Lower lobe of right lung (tissue), 2 donors: ENCODE results near the gene SEMA3E. TPM values are rescaled to one million over a fixed set of nuclear protein-coding genes. Genes with fewer than 3 reads are reported as not detected.

Experiments used
- ATAC-seq, 2 donors: fragments of 200-7000 bp; cut with Tn5 transposase; one replicate each; pipeline ENCODE4 v1.9.1; 2020 to 2022; ENCODE audit warnings: mild to moderate bottlenecking in 2 of 2, moderate library complexity in 2 of 2
- DNase-seq: peaks from one replicate; pipeline ENCODE4 v3.0.0-alpha.2; 2020
- H3K27ac ChIP-seq: fragments of 200-600 bp; one replicate; pipeline ENCODE4 v1.8.0; 2022
- H3K27me3 ChIP-seq: fragments of 200-600 bp; one replicate; pipeline ENCODE4 v1.8.0; 2022; ENCODE audit warnings: low read depth
- H3K36me3 ChIP-seq: fragments of 200-600 bp; one replicate; pipeline ENCODE4 v1.8.0; 2022; ENCODE audit warnings: mild to moderate bottlenecking
- H3K4me1 ChIP-seq: fragments of 200-600 bp; one replicate; pipeline ENCODE4 v1.8.0; 2022
- H3K4me3 ChIP-seq: fragments of 200-600 bp; one replicate; pipeline ENCODE4 v1.8.0; 2022; ENCODE audit warnings: mild to moderate bottlenecking
- H3K9me3 ChIP-seq: fragments of 200-600 bp; one replicate; pipeline ENCODE4 v1.8.0; 2022
- CTCF ChIP-seq: fragments of 200-600 bp; IDR thresholded peaks from one replicate; pipeline ENCODE4 v1.8.0; 2022; ENCODE audit warnings: antibody characterized with exemption, mild to moderate bottlenecking
- intact Hi-C: fragments of 100-400 bp; cut with DNase I; formaldehyde crosslinking; loops from one replicate; pipeline ENCODE4 v1.11.0; 2022
- total RNA-seq: library from RNA; stranded (reverse); fragmentation: NEBNext Ultra II Directional; extraction: Animal tissue kit (Norgen Biotek cat#: 25700); gene quantifications from one replicate; pipeline ENCODE4 v1.2.1, GENCODE V29; 2021
- donor health status: DM: no; HTN: yes; CAD: no; lungs with severe emphysema.

The SEMA3E gene
- total RNA-seq, 1 donor from 2014 or later: 8.8 TPM

DNA sequence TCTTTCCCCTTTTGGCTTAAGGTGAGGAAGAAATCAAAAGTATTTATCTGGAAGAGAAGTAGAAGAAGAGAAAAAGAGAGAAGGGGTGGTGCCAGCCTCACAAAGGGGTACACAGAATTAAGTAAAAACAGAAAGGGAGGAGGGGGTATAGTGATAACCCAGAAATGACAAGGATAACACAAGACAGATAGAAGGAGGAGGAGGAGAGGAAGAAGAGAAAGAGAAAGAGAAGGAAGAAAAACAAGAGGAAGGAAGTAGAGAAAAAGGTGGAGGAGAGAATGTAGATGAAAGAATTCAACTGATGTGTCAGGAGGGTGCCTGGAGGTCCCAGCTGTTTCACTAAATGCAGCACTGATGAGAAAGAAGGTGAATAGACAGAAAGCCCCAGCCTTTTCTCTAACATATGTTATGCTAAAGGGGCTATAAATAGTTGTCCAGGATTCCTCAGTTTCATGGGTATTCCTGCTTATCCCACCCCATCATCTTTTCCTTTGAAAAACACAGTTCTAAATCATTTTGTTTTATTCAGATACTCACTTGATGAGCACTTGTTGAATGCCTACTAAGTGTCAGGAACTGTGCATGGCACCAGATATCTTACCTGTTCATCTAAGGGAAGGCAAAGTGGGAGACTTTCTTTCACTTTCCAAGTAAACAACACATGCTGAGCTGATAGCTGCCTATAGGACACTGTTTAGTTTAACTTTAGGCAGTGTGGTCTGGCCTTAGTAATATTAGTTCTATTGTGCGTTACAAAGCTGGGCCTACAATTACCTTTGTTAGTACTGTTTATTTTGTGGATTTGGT is 8.0 kb downstream of the SEMA3E start:
- no peak overlapping the region for H3K27ac ChIP-seq
- no peaks in the 10 kb centered on the region for H3K9me3 ChIP-seq
- no peak overlapping the region for H3K4me3 ChIP-seq
- H3K27me3 ChIP-seq: no peaks in the 10 kb centered on the region
- ATAC-seq: no peak
- no peak for TF ChIP-seq CTCF
- no peaks in the 10 kb centered on the region for H3K36me3 ChIP-seq
- intact Hi-C loops: no loop called here
- no peak for DNase-seq
- no peaks in the 10 kb centered on the region for H3K4me1 ChIP-seq

GRCh38 chr7:83640240-83640639 is 8.7 kb downstream of the SEMA3E start:
- no peak for ATAC-seq
- no peaks in the 10 kb centered on the region for H3K4me1 ChIP-seq
- intact Hi-C loops: no loop called here
- no peaks in the 10 kb centered on the region for H3K27me3 ChIP-seq
- no peak overlapping the region for H3K4me3 ChIP-seq
- H3K27ac ChIP-seq: no peak overlapping the region
- TF ChIP-seq CTCF: no peak
- no peak for DNase-seq
- no peaks in the 10 kb centered on the region for H3K9me3 ChIP-seq
- H3K36me3 ChIP-seq: no peaks in the 10 kb centered on the region

GRCh38 chr7:83633516-83633915 is 15.4 kb downstream of the SEMA3E start:
- Histone ChIP-seq H3K36me3 (no peaks in the 10 kb centered on the region), H3K27ac (no peak overlapping the region), H3K4me1 (no peaks in the 10 kb centered on the region), H3K4me3 (no peak overlapping the region), H3K27me3 (no peaks in the 10 kb centered on the region), H3K9me3 (no peaks in the 10 kb centered on the region)
- no peak for DNase-seq
- TF ChIP-seq CTCF: no peak
- ATAC-seq: no peak
- intact Hi-C loops: no loop called here

GRCh38 chr7:83629117-83629880 is 19.6 kb downstream of the SEMA3E start:
- no peaks in the 10 kb centered on the region for H3K9me3 ChIP-seq
- no peaks in the 10 kb centered on the region for H3K36me3 ChIP-seq
- no peaks in the 10 kb centered on the region for H3K4me1 ChIP-seq
- no peak for TF ChIP-seq CTCF
- H3K27ac ChIP-seq: no peak overlapping the region
- ATAC-seq (no peak), DNase-seq (no peak)
- H3K4me3 ChIP-seq: no peak overlapping the region
- no peaks in the 10 kb centered on the region for H3K27me3 ChIP-seq
- intact Hi-C loops: no loop called here

GRCh38 chr7:83617858-83618257 is 31.1 kb downstream of the SEMA3E start:
- DNase-seq (no peak), ATAC-seq (no peak)
- Histone ChIP-seq H3K9me3 (no peaks in the 10 kb centered on the region), H3K36me3 (no peaks in the 10 kb centered on the region), H3K4me3 (no peak overlapping the region), H3K27me3 (no peaks in the 10 kb centered on the region), H3K27ac (no peak overlapping the region), H3K4me1 (no peaks in the 10 kb centered on the region)
- no peak for TF ChIP-seq CTCF
- intact Hi-C loops: no loop called here
